PFSK-1 (cell line): ENCODE data around the gene PEX10.

ENCODE experiments used
- FOXP2 ChIP-seq: optimal IDR thresholded peaks from 2 replicates; pipeline ENCODE3; 2011; ENCODE audit warnings: borderline replicate concordance, control low read depth, inconsistent platforms; ENCODE audit not compliant: insufficient read depth; ENCODE audit errors: extremely low read length, extremely low read depth
- POLR2AphosphoS5 ChIP-seq: IDR thresholded peaks from 2 replicates; pipeline ENCODE4 v1.6.1; 2012; ENCODE audit warnings: low read depth, mild to moderate bottlenecking, control low read depth, low read length, moderate library complexity
- REST ChIP-seq, 2 experiments: IDR thresholded peaks; 2 replicates each; pipeline versions ENCODE4 v1.6.1 to v1.8.0; 2011 to 2012; ENCODE audit warnings: low read depth in 2 of 2, low read length in 2 of 2, control low read depth in 1 of 2, inconsistent platforms in 1 of 2, mild to moderate bottlenecking in 1 of 2, moderate library complexity in 1 of 2; ENCODE audit not compliant: insufficient read depth in 1 of 2
- SIN3A ChIP-seq: IDR thresholded peaks from 2 replicates; pipeline ENCODE4 v1.6.1; 2012; ENCODE audit warnings: mild to moderate bottlenecking, low read length, moderate library complexity, borderline replicate concordance; ENCODE audit not compliant: insufficient read depth
- TAF1 ChIP-seq: IDR thresholded peaks from 2 replicates; pipeline ENCODE4 v1.6.1; 2012; ENCODE audit warnings: low read length, control low read depth, borderline replicate concordance; ENCODE audit not compliant: insufficient read depth

The PEX10 gene

GRCh38 chr1:2451741-2452140 is 39.4 kb upstream of the PEX10 start:
- TF ChIP-seq TAF1 (no peak), FOXP2 (no peak), POLR2AphosphoS5 (no peak), REST (IDR thresholded peaks at IDR 0.05; ENCODE audit: insufficient read depth in 1 of 2, low read depth in 2 of 2, low read length in 2 of 2) (no peak), SIN3A (no peak)

GRCh38 chr1:2449636-2450454 is 37.5 kb upstream of the PEX10 start:
- TF ChIP-seq REST (IDR thresholded peaks at IDR 0.05; ENCODE audit: insufficient read depth in 1 of 2, low read depth in 2 of 2, low read length in 2 of 2) (no peak), TAF1 (no peak), SIN3A (no peak), FOXP2 (no peak)

- TF ChIP-seq SIN3A (no peak), FOXP2 (no peak), POLR2AphosphoS5 (no peak)
Observed at GRCh38 chr1:2448098-2448445, 35.7 kb upstream of the PEX10 start.

GRCh38 chr1:2447276-2448097 is 35.1 kb upstream of the PEX10 start:
- TF ChIP-seq TAF1 (no peak), REST (IDR thresholded peaks at IDR 0.05; ENCODE audit: insufficient read depth in 1 of 2, low read depth in 2 of 2, low read length in 2 of 2) (no peak), FOXP2 (no peak), SIN3A (no peak), POLR2AphosphoS5 (no peak)

GRCh38 chr1:2446861-2447260 is 34.5 kb upstream of the PEX10 start:
- TF ChIP-seq TAF1 (no peak), FOXP2 (no peak), SIN3A (no peak), POLR2AphosphoS5 (no peak), REST (IDR thresholded peaks at IDR 0.05; ENCODE audit: insufficient read depth in 1 of 2, low read depth in 2 of 2, low read length in 2 of 2) (no peak)
